Measurements from ENCODE around the gene SHB. TPM values are rescaled to one million over a fixed set of nuclear protein-coding genes. Genes with fewer than 3 reads are reported as not detected.

Gene SHB
- total and polyA plus RNA-seq, 2 of the 13 experiments (the other 11 are each of a cell fraction or from before 2014, with no cell fraction given): 19.4 to 20.7 TPM

DNA sequence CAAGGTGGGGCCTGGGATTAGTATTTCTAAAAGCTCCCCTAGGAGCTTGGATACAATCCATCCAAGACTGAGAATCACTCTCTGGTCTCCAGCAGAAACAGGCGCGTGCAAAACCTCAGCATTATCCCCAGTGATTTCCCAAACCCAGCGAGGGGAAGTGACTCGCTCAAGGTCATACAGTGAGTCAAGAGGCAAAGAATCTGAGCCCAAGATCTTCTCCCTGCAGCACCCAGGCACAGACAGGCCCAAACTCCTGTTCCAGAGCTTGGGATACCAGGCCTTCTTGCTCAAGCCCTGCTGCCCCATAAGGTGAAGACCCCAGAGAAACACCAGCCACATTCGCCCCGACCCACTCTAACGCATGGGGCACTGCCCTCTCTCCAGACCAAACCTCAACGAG, 33.2 kb downstream of the SHB start (continued):
- TF ChIP-seq ZNF501 (CRISPR knock-in tag; IDR thresholded peaks at IDR 0.05) (no peak), HDAC1 (CRISPR knock-in tag; IDR thresholded peaks at IDR 0.05) (no peak), ZMYM3 (CRISPR knock-in tag; IDR thresholded peaks at IDR 0.05) (0 out of 2 replicates have a peak, but pooled peaks have one; percentile 53), ZNF816 (CRISPR knock-in tag; IDR thresholded peaks at IDR 0.05; ENCODE audit: borderline replicate concordance) (no peak), ETV5 (CRISPR knock-in tag; IDR thresholded peaks at IDR 0.05; ENCODE audit: borderline replicate concordance) (peak; percentile 87; the same call in 1 of the 2 replicates)
- TF ChIP-seq, protein P1, sequence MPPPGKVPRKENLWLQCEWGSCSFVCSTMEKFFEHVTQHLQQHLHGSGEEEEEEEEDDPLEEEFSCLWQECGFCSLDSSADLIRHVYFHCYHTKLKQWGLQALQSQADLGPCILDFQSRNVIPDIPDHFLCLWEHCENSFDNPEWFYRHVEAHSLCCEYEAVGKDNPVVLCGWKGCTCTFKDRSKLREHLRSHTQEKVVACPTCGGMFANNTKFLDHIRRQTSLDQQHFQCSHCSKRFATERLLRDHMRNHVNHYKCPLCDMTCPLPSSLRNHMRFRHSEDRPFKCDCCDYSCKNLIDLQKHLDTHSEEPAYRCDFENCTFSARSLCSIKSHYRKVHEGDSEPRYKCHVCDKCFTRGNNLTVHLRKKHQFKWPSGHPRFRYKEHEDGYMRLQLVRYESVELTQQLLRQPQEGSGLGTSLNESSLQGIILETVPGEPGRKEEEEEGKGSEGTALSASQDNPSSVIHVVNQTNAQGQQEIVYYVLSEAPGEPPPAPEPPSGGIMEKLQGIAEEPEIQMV (CRISPR knock-in tag; IDR thresholded peaks at IDR 0.05; ENCODE audit: low read depth): no peak
- TF ChIP-seq, protein P2, sequence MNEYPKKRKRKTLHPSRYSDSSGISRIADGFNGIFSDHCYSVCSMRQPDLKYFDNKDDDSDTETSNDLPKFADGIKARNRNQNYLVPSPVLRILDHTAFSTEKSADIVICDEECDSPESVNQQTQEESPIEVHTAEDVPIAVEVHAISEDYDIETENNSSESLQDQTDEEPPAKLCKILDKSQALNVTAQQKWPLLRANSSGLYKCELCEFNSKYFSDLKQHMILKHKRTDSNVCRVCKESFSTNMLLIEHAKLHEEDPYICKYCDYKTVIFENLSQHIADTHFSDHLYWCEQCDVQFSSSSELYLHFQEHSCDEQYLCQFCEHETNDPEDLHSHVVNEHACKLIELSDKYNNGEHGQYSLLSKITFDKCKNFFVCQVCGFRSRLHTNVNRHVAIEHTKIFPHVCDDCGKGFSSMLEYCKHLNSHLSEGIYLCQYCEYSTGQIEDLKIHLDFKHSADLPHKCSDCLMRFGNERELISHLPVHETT (CRISPR knock-in tag; conservative IDR thresholded peaks at IDR 0.05): no peak

DNA sequence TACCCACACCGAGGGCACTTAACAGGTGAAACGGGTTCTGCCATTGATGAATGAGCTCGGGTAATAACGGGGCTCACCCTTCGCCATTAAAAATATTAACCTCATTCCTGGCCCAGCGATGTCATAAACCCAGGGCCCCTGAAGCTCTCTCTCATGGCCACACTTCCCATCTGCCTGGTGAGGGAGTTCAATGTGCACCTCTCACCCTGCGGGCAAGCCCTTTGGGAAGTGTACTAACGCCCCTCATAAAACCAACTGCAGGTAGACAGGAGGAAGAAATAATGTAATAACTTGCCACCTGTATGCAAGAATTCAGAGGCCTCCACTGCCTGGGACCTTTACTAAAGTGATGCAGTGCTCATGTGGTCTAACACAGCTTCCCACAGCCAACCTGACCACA, 35.1 kb downstream of the SHB start:
- H4K20me1 ChIP-seq (ENCODE audit: insufficient read depth, low read length): peaks cover 28% of the 10 kb centered on the region
- peaks cover 97% of the 10 kb centered on the region for H3K79me2 ChIP-seq (ENCODE audit: insufficient read depth, low read length)
- no peak overlapping the region for H3K9ac ChIP-seq (ENCODE audit: insufficient read depth, low read depth, low read length)
- no peaks in the 10 kb centered on the region for H3K27me3 ChIP-seq (ENCODE audit: control insufficient read depth in 1 of 2, insufficient read depth in 2 of 2, low read length in 2 of 2)
- WGBS (ENCODE audit: low lambda C conversion rate): 93% methylated on average over 8 of the region's 8 CpGs
- no peak overlapping the region for H3K27ac ChIP-seq (ENCODE audit: extremely low read length, insufficient read depth, low read length)
- in situ Hi-C loops (cut with HindIII; ENCODE audit: extremely low pct_ligation_motif_present, low pct_unique_long_range_greater_than_20kb) (no loop called here), intact Hi-C loops (cut with micrococcal nuclease; ENCODE audit: unreplicated experiment) (no loop called here)
- POLR2A ChIA-PET: interaction anchor here (1.6 kb wide), 1 partner anchor 13 kb away, joined by 4 read pairs; no protein-coding TSS in a partner anchor
- H3K36me3 ChIP-seq (replicated peaks in 1 of 2; ENCODE audit: control insufficient read depth in 1 of 2, insufficient read depth in 2 of 2, low read length in 2 of 2): peaks cover 5 to 10% of the 10 kb centered on the region in 2 experiments; a peak in 3 of 5 replicates
- no peak overlapping the region for H3K4me2 ChIP-seq (ENCODE audit: low read depth, low read length)
- H3K9me3 ChIP-seq (ENCODE audit: low read length): no peaks in the 10 kb centered on the region
- no peak overlapping the region for H3K4me3 ChIP-seq (replicated peaks in 1 of 3; ENCODE audit: insufficient read depth in 1 of 3, low read depth in 2 of 3, low read length in 3 of 3)
- no peak overlapping the region for H2AFZ ChIP-seq (ENCODE audit: low read length)
- ATAC-seq: no peak
- no TSS peak for BruUV-seq (replicated peaks)
- CTCF ChIA-PET (ENCODE audit: low intra/inter-chr PET ratio, low total read pairs): no interaction called here
- DNase-seq (ENCODE audit: low spot score): no peak
- H3K4me1 ChIP-seq (ENCODE audit: insufficient read depth, low read length): peaks cover 97% of the 10 kb centered on the region
- no peak for FAIRE-seq
- TF ChIP-seq HOMEZ (CRISPR knock-in tag; IDR thresholded peaks at IDR 0.05; ENCODE audit: low read depth) (no peak), PREB (CRISPR knock-in tag; IDR thresholded peaks at IDR 0.05) (no peak), PHF8 (CRISPR knock-in tag; IDR thresholded peaks at IDR 0.05) (no peak), MEF2D (CRISPR knock-in tag; IDR thresholded peaks at IDR 0.05) (no peak)
- TF ChIP-seq, protein P3, sequence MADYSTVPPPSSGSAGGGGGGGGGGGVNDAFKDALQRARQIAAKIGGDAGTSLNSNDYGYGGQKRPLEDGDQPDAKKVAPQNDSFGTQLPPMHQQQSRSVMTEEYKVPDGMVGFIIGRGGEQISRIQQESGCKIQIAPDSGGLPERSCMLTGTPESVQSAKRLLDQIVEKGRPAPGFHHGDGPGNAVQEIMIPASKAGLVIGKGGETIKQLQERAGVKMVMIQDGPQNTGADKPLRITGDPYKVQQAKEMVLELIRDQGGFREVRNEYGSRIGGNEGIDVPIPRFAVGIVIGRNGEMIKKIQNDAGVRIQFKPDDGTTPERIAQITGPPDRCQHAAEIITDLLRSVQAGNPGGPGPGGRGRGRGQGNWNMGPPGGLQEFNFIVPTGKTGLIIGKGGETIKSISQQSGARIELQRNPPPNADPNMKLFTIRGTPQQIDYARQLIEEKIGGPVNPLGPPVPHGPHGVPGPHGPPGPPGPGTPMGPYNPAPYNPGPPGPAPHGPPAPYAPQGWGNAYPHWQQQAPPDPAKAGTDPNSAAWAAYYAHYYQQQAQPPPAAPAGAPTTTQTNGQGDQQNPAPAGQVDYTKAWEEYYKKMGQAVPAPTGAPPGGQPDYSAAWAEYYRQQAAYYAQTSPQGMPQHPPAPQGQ (CRISPR knock-in tag; IDR thresholded peaks at IDR 0.05; ENCODE audit: borderline replicate concordance): no peak

Data from HepG2 (cell line).